ENCODE results near the gene CCDC171.
"Not testable (repeated sequence)": the region's sequence is repeated elsewhere in the genome, so short reads cannot be mapped to it uniquely, and the experiment has no call there.

- not testable (repeated sequence) for TF ChIP-seq POLR2A (IDR thresholded peaks at IDR 0.05); CTCF (IDR thresholded peaks at IDR 0.05); POLR2AphosphoS5 (IDR thresholded peaks at IDR 0.05; ENCODE audit: insufficient read depth in 1 of 2, low read depth in 1 of 2)
Observed at GRCh38 chr9:15600666-15601330, 48.0 kb downstream of the CCDC171 start.
